NCI-H748 treated with DMSO at 0.1 percent for 48 hours (cell line): ENCODE measurements around the gene ALDH3A2.

Source experiments
- DNase-seq: peaks from one replicate; lab custom pipeline; 2025; lab: John Stamatoyannopoulos, UW

The ALDH3A2 gene

DNA sequence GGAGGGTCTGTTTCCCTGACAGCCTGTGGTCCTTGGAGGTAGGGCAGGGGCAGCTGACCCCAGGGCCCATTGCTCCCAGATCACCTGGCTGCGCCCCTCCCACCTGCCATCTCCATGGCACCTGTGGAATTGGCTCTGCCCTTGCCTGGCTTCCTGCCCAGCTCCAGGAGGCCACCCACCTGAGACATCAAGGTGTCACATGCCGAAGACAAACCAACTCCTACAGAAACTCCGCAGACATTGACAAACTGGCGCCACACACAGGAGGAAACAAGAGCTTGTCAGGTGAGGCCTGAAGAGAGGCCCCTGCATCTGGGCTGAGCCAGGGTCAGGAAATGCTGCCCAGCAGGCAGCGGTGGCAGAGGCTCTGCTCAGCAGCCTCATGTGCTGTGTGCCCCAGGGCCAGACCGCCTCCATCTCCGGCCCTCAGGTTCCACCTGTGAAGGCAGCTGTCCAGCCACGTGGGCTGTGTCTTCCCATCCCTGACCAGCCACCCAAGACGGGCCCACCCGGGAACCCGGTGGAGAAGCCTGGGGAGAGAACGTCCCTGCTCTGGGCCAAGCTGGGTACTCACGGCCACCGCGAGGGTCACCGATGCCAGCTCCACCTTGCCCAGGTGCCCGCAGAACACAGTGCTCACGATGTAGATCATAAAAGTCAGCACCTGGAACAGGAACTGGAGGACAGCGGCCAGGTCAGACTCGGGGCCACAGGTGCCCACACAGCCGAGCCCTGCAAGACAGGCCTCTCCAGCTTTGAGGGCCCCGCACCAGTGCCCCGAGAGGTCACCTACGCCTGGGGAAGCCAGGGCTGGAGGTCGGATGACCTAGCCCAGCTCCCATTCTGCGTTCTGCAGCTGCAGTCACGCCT lies 66.2 kb downstream of the ALDH3A2 start:
- DNase-seq = no peak

DNA sequence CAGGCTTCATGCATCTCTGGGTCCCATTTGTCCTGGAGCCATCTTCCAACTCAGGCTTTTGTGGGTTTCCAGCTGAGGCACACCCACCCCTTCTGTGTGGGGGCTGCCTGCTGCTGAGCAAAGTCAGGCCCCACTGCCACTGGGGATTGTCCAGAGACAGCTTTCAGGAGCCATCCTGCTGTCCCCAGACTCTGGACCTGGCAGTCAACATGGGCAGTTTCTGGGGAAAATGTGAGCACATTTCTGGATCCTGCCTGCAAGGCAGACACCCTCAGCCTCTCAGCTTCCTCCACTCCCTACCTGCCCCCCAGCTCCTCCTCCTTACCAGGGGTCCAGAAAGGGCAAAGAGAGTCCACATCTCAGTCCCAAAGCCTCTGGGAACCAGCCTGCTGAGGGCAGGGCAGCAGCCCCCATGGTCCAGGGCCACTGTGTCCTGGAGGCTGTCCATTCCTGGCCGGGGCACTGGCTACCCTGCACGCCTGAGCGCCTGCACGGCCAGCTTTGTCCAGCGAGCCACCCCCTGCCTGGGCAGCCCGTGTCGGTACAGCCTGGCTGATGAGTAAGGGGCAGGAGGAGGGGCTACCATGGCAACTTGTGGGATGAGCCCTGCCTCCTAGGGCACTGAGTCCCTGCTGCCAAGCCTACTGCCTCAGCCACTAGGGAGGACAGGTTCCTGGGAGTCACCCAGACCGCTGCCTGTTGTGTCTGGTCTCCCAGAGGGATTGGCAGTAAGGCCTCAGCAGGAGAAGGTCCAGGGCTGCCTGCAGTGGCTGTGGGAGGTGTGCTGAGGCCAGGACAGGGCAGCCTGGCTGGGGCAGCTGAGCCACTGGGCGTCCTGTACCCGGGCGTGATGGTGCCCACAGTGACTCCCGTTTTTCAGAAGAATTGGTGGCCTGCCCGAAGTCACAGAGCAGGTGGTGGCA lies 67.8 kb downstream of the ALDH3A2 start, which contains the start of gene SLC47A2:
SLC47A2 (minus strand) TSS at position 477 of the 923 bp plus-strand sequence; CDS start at position 448, 29 bp downstream.
- DNase-seq = no peak

DNA sequence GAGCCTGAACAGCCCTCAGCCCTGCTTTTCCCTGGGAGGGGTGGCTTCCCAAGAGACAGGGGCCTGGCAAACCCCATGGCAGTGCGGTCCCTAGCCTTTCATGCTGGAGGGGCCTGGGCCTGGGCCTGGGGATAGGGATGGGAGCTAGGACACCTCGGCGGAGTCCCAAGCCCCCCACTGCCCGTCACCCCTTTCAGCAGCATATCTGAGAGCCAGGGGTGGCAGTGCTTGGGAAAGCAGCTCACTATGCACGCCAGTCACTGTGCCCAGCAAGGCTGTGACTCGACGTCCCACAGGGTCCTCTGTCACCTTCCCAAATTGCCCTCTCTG lies 68.4 kb downstream of the ALDH3A2 start:
- no peak for DNase-seq

DNA sequence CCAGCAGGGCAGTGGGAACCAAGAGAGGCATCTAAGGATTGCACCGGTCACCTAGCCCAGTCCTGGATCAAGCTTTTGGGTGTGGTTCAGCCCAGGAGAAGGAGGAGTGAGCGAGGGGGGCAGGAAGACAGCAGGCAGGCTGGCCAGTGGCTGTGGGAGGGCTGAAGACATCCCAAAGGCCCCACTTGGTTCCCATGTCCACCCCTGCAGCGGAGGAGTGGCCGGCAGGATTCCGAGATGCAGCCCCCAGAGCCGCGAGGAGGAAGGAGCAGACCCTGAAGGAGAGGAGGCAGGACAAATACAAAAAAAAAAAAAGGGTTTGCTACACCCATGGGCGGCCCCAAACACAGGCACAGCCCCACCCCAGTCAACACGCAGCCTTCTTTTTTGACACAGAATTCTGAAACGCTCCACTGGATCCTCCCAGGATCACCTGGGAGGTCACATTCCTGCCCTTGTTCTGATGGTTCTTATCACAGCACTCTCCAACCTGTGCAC lies 68.9 kb downstream of the ALDH3A2 start:
- no peak for DNase-seq

DNA sequence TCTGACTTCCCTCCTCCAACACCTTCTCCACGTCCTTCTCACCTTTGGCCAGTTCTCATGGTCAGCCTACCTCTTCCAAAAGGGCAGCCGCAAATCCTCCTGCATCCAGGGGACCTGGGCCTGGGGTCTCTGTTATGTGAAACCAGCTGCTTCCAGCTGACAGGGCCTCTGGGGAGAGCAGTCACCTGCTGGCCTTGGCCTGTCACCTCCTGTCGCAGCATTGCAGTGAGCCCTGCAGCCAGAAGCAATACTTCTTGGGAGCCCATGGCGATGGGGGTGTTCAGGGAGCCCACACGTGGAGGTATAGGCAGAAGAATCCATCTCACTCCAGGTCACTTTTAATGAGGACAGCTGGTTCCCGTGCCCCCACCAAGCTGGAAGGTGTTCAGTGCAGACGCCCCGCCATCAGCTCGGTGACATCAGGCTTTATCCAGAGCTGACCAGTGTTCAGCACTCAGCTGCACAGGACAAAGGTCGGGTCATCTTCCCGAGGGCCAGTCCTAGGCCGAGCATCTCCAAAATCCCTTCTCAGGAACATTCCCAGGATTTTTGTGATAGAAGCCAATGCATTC lies 69.6 kb downstream of the ALDH3A2 start:
- no peak for DNase-seq

DNA sequence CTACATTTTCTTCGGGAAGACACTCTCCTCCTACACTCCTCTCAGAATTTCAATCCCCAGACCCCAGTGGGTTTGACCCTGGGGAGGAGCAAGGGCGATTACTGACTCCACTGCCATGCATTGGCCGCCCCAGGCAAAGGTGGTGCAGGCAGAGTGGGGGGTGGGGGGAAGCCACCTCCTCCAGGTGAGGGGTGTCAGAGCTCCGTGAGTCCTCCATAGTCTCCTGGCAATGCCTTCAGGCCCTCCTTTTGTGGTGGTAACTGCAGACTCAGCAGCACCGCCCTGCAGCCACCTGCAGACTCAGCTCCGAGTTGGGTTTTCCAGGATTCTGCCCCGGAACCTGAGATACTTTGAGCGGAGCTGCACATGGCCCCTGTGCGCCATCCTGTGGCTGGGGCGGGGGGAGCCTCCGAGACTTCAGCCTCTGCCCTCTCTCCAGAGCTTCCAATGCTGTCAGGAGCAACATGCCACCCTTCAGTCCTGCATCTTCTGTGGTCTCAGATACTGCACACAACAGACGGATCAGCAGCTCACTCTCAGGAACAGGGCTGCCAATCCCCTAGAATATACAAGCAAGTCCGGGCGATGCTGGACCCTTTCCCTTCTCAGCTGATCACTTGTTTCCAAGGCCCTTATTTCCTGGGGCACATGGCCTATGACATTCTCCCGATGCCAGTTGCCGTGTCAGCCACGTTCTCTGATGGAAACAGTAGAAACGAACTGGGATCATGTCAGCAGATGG lies 70.2 kb downstream of the ALDH3A2 start:
- DNase-seq = no peak

DNA sequence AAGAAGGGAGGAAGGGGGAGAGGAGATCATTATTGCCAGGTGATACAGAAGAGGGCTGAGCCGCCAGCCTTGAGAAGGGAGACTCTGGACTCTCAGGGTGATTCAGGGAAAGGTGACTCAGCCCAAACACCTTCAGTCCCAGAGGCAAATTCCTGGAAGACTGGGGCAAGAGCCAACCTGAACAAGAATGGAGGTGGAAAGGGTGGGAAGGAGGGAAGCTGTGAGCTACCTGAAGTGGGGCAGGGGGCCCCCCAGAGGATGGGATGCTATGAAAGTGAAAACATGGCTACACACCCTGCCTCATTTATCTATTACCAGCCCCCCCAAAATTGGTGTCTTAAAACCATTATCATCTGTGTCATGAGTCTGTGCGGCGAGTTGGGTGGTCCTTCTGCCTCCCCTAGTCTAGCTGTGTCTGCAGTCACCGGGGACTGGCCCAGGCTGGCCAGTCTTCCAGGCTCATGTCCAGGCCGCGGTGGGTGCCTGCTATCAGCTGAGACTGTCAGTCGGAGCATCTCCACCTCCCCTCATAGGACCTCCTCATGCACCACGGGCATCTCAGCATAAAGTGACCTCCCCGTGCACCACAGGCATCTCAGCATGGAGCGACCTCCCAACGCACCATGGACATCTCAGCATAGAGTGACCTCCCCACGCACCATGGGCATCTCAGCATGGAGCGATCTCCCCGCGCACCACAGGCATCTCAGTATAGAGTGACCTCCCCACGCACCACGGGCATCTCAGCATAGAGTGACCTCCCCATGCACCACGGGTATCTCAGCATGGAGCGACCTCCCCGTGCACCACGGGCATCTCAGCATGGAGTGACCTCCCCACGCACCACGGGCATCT lies 71.0 kb downstream of the ALDH3A2 start:
- no peak for DNase-seq

DNA sequence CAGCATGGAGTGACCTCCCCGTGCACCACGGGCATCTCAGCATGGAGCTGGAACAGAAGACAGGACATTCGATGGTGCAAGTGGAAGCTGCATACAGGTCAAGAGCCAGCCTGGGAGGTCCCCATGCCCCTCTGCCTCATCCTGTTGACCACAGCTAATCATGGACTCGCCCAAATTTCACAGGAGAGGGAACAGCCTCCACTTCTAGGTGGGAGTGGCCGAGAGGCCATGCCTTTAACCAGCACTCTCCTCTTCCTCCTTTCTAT lies 71.6 kb downstream of the ALDH3A2 start:
- no peak for DNase-seq

DNA sequence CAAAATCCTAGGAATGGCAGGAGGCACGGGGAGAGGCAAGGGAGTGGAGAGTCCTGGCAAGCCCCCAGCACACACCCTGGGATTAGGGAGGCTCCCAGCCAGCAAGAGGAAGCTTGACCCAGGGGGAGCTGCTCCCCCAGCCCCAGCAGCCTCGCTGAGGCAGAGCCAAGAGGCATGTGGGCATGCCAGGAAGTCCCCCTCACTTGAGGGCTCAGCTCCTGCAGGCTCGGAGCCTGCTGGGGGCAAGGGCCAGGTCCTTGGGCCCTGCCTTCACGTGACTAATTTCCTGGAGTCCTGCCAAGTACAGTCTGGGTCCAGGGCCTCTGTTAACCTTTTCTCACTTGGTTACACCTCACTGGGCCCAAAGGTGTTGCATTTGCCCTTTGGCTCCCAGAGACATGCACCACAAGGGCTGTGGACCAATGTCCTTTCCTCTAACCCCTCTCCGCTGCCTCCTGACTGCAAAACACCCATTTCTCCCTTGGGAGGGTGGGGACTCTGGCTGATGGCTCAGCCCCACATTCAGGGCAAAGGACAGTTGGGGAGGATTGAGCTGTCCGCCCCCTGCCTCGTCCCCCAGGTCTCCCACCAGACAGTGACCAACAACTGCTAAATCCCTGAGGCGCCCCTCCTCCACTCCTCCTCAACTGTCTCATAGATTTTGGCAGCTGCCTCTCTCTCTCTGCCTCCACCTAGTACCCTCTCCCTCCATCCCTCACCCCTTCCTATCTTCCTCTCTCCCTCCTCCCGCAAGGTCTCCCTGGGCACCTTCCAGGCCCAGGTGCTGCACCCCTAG lies 72.3 kb downstream of the ALDH3A2 start:
- DNase-seq = no peak

DNA sequence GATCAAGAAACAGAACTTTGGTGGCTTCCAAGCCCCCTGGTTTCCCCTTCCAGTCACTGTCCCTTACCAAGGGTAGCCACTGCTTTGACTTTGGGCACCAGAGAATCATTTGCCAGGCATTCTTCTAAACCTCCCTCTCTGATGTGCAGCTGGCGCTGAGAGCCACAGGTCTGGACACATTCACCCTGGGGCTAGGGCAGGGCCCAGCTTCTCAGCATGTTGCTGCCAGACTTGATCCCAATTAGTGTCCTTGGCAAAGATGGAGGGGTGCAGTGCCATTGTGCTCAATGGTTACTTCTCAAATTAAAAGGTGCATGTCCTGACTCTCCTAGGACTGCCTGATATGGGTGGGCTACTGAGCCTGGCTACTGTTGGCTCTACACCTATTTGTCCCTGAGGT lies 75.4 kb downstream of the ALDH3A2 start:
- DNase-seq = no peak

DNA sequence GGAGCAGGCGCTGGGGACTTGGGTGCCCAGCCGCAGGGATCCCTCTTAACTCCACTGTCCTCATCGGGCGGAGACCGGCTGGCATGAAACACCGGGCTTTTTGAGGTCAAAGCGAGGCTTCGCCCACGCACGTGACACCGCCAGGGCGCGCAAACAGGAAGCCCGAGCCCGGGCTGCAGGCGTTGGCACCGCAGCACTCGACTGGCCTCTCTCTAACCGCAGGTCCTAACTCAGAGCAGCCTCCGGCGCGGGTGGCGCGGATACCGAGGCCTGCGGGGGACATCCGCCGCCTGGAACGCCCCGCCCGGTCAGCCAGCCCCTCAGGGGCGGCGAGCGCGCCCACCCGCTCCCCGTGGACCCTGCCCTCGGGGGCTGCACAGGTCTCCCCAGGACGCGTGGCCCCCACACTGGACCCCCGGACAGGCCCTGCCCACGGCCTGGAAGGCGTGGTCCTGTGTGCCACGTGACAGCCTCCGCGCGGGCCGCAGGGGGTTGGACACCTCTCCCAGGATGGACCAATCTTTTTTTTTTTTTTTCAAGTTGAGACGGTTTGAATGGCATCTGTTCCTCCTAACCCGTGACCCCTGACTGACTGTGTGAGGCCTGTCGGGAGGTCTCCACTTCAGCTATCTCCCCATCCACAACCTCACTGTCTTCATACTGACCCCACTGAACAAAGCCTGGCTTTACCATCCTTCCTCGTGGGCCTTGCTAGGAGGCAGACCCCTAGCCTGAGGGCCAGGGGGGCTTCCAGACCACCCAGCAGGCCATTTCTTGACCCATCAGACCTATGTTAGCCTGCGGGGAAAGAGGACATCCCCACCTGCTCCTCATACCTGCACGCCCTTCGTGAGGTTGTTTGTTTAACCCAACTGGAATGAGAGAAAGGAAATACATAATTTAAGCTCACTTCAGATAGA lies 76.2 kb downstream of the ALDH3A2 start:
- no peak for DNase-seq

DNA sequence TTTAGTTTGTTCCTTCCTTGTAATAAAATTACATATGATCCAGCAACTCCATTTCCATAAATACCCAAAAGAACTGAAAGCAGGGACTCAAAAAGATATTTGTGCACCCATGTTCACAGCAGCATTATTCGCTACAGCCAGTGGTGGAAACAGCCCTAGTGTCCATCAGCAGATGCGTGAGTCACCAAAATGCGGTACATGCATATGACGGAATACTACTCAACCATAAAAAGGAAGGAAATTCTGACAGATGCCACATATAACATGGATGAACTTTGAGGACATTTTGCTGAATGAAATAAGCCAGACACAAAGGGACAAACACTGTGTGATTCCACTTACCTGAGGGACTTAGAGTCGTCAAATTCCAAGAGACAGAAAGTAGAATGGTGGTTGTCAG lies 76.9 kb downstream of the ALDH3A2 start:
- no peak for DNase-seq

DNA sequence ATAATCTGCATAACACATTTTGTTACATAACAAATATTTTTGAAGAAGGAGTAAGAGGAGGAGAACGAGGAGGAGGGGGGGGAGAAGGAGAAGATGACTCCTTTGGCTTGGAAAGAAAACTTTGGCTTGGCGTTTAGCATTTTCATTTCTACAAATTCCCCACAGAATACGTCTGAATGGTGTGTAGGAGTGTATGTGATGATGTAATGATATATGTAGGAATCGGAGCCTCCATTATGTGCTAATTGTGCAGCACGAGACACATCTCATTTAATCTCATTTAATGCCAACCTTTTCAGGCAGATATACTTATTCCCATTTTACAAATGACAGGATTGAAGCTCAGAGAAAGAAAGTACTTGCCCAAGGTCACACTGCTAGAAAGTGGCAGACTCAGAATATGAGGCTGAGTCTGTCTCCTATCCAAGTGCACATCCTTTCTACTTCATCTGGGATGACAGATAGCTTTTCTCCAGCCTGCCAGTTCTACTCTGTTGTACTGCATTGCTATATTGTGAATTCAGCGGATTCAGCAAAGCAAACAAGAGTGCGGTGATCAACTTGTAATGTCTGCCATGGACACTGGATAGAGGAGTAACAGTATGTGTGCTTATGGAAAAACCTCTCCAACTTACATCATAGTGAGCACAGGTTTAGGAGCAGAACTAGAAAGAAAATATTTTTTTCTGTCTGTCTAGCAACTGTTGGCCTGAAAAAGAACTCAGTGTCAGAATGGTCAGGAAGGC lies 78.3 kb downstream of the ALDH3A2 start:
- no peak for DNase-seq
